WTC11 (cell line): Measurements from ENCODE around the gene PRDM12. TPM values are rescaled to one million over a fixed set of nuclear protein-coding genes. Genes with fewer than 3 reads are reported as not detected.

Source experiments
- ATAC-seq: fragments of 200-7000 bp; cut with Tn5 transposase; 2 replicates; pipeline ENCODE4 v1.10.0; 2021; ENCODE audit warnings: mild to moderate bottlenecking, moderate library complexity
- CTCF ChIA-PET: fragments of 300-600 bp; sonication (Branson Sonifier 250); formaldehyde crosslinking; loops from one replicate; lab custom pipeline; 2021; ENCODE audit warnings: antibody characterized with exemption; lab: Charles Lee
- POLR2A ChIA-PET: fragments of 350-600 bp; sonication (Branson Sonifier 250); formaldehyde crosslinking; loops from one replicate; lab custom pipeline; 2021; ENCODE audit warnings: antibody characterized with exemption; lab: Charles Lee
- DNase-seq: peaks from one replicate; pipeline ENCODE4 v3.0.0; 2021; ENCODE audit warnings: low spot score
- H3K27ac Mint-ChIP-seq: 2 replicates; pipeline ENCODE4 v1.8.0; 2021; ENCODE audit warnings: mixed read lengths
- H3K27me3 Mint-ChIP-seq: 2 replicates; pipeline ENCODE4 v1.8.0; 2021; ENCODE audit warnings: low read depth, mild to moderate bottlenecking, moderate library complexity, mixed read lengths
- H3K36me3 Mint-ChIP-seq: 2 replicates; pipeline ENCODE4 v1.8.0; 2021; ENCODE audit warnings: mixed read lengths
- H3K4me1 Mint-ChIP-seq: 2 replicates; pipeline ENCODE4 v1.8.0; 2022; ENCODE audit warnings: mixed read lengths
- H3K4me3 Mint-ChIP-seq: 2 replicates; pipeline ENCODE4 v1.8.0; 2021; ENCODE audit warnings: mild to moderate bottlenecking, moderate library complexity, mixed read lengths
- H3K9me3 Mint-ChIP-seq: 2 replicates; pipeline ENCODE4 v1.8.0; 2021; ENCODE audit warnings: mixed read lengths
- FOXP1 ChIP-seq: sonication (generic); formaldehyde crosslinking; IDR thresholded peaks from 2 replicates; pipeline ENCODE4 v1.8.0; 2022; ENCODE audit warnings: missing genetic modification reagents, mild to moderate bottlenecking, moderate library complexity, borderline replicate concordance
- GTF2I ChIP-seq: fragments of 250-450 bp; sonication (Bioruptor Pico); conservative IDR thresholded peaks from 2 replicates; pipeline ENCODE4 v1.4.0; 2021; ENCODE audit warnings: mild to moderate bottlenecking
- microRNA-seq: library from miRNA; unstranded; fragments of <30 nt; microRNA quantifications from one replicate; pipeline ENCODE4 v1.2.0, GENCODE V29; 2022; ENCODE audit warnings: borderline number of aligned reads
- total RNA-seq: library from RNA; stranded (reverse); gene quantifications from 3 replicates; pipeline ENCODE4 v1.2.3, GENCODE V29; 2021

PRDM12 gene
- total RNA-seq, 1 experiment from 2014 or later, result 0.09 TPM

DNA sequence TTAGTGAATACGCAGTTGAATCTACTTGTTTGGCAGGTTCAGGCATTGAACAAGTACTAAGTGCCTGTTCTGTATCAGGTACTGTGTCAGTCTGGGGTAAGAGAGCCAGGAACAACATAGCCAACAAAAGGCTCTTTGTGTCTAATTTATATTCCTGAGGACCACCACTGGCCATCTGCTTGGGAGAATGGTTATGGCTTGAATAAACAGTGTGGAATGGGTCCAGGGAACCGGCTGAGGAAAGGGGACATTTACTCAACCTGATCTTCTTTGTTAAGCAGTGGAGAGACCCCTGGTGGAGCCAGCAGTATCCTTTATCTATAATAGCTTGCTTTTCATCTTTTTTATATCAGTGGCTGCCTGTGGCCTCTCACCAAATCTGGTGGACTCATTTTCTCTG, 67.7 kb downstream of the PRDM12 start:
- no peak for DNase-seq
- CTCF ChIA-PET, result interaction anchor here (0.6 to 1.9 kb wide), 11 partner anchors 18 to 134 kb away, joined by 3 to 14 read pairs (median 4); partner anchors contain the start of gene EXOSC2
- TF ChIP-seq FOXP1 (CRISPR knock-in tag), result no peak
- 0 out of 2 replicates have a peak, but pooled peaks have one; percentile 26 for TF ChIP-seq GTF2I
- TF ChIP-seq, all 79 proteins: peak for 1
- no peak overlapping the region for H3K4me3 Mint-ChIP-seq
- peaks cover 7% of the 10 kb centered on the region for H3K36me3 Mint-ChIP-seq
- H3K9me3 Mint-ChIP-seq, result peaks cover 5% of the 10 kb centered on the region
- POLR2A ChIA-PET, result no interaction called here
- ATAC-seq, result peak; percentile 56
- no peaks in the 10 kb centered on the region for H3K27me3 Mint-ChIP-seq
- no peak overlapping the region for H3K27ac Mint-ChIP-seq
- H3K4me1 Mint-ChIP-seq, result peaks cover 23% of the 10 kb centered on the region

Small RNA genes within 50 kb of the gene (microRNA-seq; reads per million reads assigned to microRNA genes)
- not detected for gene MIR6856

Other genes with a start within 250 kb of the PRDM12 start
- gene ASS1, start 219.6 kb upstream of the PRDM12 start, total RNA-seq, result 71.0 to 95.7 TPM (median 74.2 TPM) in 3 replicates
- 68.4 to 83.0 TPM (median 69.6 TPM) in 3 replicates for gene FUBP3, start 85.0 kb upstream of the PRDM12 start, total RNA-seq
- 76.1 to 80.3 TPM (median 79.2 TPM) in 3 replicates for gene EXOSC2, start 29.2 kb downstream of the PRDM12 start, total RNA-seq
- gene ABL1, start 170.7 kb downstream of the PRDM12 start, total RNA-seq, result 87.5 to 104 TPM (median 89.1 TPM) in 3 replicates
- gene QRFP, start 232.2 kb downstream of the PRDM12 start, total RNA-seq, result not detected in 3 replicates